Testis (tissue), 2 donors: ENCODE measurements around the gene ATP2B2.

Experiments used
- POLR2A ChIP-seq: fragments of 450-650 bp; IDR thresholded peaks from one replicate; pipeline ENCODE4 v1.6.1; 2017; ENCODE audit warnings: antibody characterized with exemption, mild to moderate bottlenecking, moderate library complexity
- TF ChIP-seq, protein P1 (sequence below), 3 experiments: fragments of 450-650 bp in 2 of 3; fragments of 200-600 bp in 1 of 3; sonication (generic) in 1 of 3; IDR thresholded peaks; one replicate each; pipeline ENCODE4 v1.5.1; 2016 to 2019; ENCODE audit warnings: antibody characterized with exemption in 3 of 3, mild to moderate bottlenecking in 2 of 3, moderate library complexity in 1 of 3

DNA sequence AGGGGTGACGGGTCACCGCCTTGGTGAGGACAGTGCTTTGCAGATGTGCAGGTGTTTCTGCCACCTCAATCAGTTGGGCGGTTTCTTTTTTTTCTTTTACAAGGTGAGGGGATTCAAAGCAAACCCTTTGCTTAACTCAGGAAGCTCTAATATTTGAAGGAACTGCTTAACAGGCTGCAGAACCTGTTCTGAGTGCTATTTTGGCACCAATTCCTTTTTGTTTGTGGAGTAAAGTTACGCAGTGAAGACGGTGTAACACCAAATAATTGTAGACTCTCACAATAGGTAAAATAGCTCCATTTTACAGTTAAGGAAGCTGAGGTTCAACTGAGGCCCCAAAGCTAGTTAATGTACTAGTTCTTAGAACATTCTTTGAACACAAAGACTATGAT is 219.3 kb downstream of the ATP2B2 start:
- TF ChIP-seq POLR2A: no peak
- TF ChIP-seq, protein P1, sequence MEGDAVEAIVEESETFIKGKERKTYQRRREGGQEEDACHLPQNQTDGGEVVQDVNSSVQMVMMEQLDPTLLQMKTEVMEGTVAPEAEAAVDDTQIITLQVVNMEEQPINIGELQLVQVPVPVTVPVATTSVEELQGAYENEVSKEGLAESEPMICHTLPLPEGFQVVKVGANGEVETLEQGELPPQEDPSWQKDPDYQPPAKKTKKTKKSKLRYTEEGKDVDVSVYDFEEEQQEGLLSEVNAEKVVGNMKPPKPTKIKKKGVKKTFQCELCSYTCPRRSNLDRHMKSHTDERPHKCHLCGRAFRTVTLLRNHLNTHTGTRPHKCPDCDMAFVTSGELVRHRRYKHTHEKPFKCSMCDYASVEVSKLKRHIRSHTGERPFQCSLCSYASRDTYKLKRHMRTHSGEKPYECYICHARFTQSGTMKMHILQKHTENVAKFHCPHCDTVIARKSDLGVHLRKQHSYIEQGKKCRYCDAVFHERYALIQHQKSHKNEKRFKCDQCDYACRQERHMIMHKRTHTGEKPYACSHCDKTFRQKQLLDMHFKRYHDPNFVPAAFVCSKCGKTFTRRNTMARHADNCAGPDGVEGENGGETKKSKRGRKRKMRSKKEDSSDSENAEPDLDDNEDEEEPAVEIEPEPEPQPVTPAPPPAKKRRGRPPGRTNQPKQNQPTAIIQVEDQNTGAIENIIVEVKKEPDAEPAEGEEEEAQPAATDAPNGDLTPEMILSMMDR (IDR thresholded peaks at IDR 0.05): no peak
